ENCODE measurements around the gene FXR2.

DNA sequence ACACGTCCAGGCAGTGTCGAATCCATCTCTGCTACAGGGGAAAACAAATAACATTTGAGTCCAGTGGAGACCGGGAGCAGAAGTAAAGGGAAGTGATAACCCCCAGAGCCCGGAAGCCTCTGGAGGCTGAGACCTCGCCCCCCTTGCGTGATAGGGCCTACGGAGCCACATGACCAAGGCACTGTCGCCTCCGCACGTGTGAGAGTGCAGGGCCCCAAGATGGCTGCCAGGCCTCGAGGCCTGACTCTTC, 42.4 kb downstream of the FXR2 start:
- TF ChIP-seq, protein P1, sequence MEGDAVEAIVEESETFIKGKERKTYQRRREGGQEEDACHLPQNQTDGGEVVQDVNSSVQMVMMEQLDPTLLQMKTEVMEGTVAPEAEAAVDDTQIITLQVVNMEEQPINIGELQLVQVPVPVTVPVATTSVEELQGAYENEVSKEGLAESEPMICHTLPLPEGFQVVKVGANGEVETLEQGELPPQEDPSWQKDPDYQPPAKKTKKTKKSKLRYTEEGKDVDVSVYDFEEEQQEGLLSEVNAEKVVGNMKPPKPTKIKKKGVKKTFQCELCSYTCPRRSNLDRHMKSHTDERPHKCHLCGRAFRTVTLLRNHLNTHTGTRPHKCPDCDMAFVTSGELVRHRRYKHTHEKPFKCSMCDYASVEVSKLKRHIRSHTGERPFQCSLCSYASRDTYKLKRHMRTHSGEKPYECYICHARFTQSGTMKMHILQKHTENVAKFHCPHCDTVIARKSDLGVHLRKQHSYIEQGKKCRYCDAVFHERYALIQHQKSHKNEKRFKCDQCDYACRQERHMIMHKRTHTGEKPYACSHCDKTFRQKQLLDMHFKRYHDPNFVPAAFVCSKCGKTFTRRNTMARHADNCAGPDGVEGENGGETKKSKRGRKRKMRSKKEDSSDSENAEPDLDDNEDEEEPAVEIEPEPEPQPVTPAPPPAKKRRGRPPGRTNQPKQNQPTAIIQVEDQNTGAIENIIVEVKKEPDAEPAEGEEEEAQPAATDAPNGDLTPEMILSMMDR (optimal IDR thresholded peaks at IDR 0.05 in 1 of 3, IDR thresholded peaks at IDR 0.05 in 1 of 3, conservative IDR thresholded peaks at IDR 0.05 in 1 of 3; ENCODE audit: extremely low read depth in 1 of 3, insufficient read depth in 2 of 3, low read length in 3 of 3) = no peak
- TF ChIP-seq EZH2 (IDR thresholded peaks at IDR 0.05; ENCODE audit: low read length) = no peak
